Activated CD8-positive, alpha-beta T cell treated with anti-CD3 and anti-CD28 coated beads, Interleukin-2, amount 10 ng/mL, durations not matched to agents 7 days and 5 days (primary cell): ENCODE data around the gene CAPN9. TPM values are rescaled to one million over a fixed set of nuclear protein-coding genes. Genes with fewer than 3 reads are reported as not detected.

Source experiments
- ATAC-seq: fragments of 150-1000 bp; cut with Tn5 transposase; one replicate; pipeline ENCODE4 v1.10.0; 2021; ENCODE audit warnings: moderate library complexity
- CTCF ChIA-PET: fragments of 350-600 bp; sonication (Branson Sonifier 250); formaldehyde crosslinking; loops from one replicate; lab custom pipeline; 2021; ENCODE audit warnings: antibody characterized with exemption; lab: Charles Lee
- POLR2A ChIA-PET: fragments of 350-600 bp; sonication (Branson Sonifier 250); formaldehyde crosslinking; loops from one replicate; lab custom pipeline; 2021; ENCODE audit warnings: antibody characterized with exemption; lab: Charles Lee
- DNase-seq: peaks from one replicate; pipeline ENCODE4 v3.0.0-alpha.2; 2020
- H3K27ac Mint-ChIP-seq: one replicate; pipeline ENCODE4 v1.8.0; 2021; ENCODE audit warnings: mild to moderate bottlenecking, mixed read lengths
- H3K27me3 Mint-ChIP-seq: one replicate; pipeline ENCODE4 v1.8.0; 2021; ENCODE audit warnings: low read depth, mixed read lengths
- H3K36me3 Mint-ChIP-seq: one replicate; pipeline ENCODE4 v1.8.0; 2021; ENCODE audit warnings: low read depth, mixed read lengths
- H3K4me1 Mint-ChIP-seq: one replicate; pipeline ENCODE4 v1.8.0; 2021; ENCODE audit warnings: low read depth, mixed read lengths
- H3K4me3 Mint-ChIP-seq: one replicate; pipeline ENCODE4 v1.8.0; 2021; ENCODE audit warnings: mild to moderate bottlenecking, mixed read lengths
- H3K9me3 Mint-ChIP-seq: one replicate; pipeline ENCODE4 v1.8.0; 2022; ENCODE audit warnings: mixed read lengths; ENCODE audit not compliant: insufficient read depth
- total RNA-seq, 2 experiments: library from RNA; stranded (reverse); gene quantifications; one replicate each; pipeline ENCODE4 v1.2.3, GENCODE V29; 2021

Gene CAPN9
- total RNA-seq, 2 experiments from 2014 or later = not detected

DNA sequence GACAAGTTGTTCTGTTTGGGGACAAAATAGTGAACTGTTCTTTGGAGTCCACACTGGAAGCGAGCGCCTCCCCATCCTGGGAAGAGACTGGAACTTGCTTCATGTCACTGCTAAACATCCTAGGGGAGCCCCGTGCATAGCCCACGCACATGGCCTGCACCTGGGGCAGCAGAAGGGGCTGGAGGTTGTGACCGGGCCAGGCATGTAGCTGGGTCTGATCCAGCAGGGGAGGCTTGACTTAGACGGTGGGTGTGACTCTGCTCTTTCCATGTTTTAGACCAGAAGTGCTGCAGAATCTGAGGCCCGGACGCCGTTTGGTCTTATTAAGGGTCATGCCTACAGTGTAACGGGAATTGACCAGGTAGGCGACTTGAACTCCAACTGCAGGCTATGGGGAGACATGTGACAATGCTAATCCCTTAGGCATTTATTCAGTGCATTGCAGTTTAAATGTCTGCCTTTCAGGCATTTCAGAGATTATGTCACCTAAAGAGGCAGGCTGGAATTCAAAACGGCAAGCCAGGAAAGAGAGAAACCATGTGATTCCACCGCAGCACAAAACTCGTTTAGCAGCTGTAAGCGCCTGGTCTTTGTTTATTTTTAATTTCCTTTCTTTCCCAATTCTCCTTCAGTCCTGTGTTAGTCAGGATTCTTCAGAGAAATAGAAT is 21.8 kb downstream of the CAPN9 start:
- no peak for DNase-seq
- Mint-ChIP-seq H3K9me3 (no peaks in the 10 kb centered on the region), H3K4me1 (no peaks in the 10 kb centered on the region), H3K4me3 (no peak overlapping the region), H3K27me3 (no peaks in the 10 kb centered on the region), H3K27ac (no peak overlapping the region), H3K36me3 (no peaks in the 10 kb centered on the region)
- POLR2A ChIA-PET = interaction anchor here (0.5 kb wide), 1 partner anchor 109 kb away, joined by 3 read pairs; no protein-coding TSS in a partner anchor
- CTCF ChIA-PET = no interaction called here
- no peak for ATAC-seq

DNA sequence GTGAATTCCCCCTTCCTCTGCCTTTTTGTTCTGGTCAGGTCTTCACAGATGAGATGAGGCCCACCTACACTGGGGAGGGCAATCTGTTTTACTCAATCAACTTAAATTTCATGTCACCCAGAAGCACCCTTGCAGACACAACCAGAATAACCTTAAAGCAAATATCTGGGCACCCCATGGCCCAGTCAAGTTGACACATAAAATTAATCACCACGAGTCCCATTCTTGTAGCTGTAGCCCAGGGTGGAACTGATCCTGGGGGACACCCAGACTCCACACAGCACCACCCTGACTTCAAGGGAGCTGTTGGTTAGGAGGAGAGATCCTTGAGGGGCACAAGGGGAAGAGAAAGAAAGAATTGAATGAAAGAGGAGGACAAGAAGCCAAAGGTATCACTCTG is 23.1 kb downstream of the CAPN9 start:
- no peak for DNase-seq
- CTCF ChIA-PET = interaction anchor here (1.2 kb wide), 1 partner anchor 129 kb away, joined by 3 read pairs; no protein-coding TSS in a partner anchor
- H3K27ac Mint-ChIP-seq = no peak overlapping the region
- peaks cover 4% of the 10 kb centered on the region for H3K4me1 Mint-ChIP-seq
- POLR2A ChIA-PET = no interaction called here
- H3K9me3 Mint-ChIP-seq = no peaks in the 10 kb centered on the region
- no peaks in the 10 kb centered on the region for H3K27me3 Mint-ChIP-seq
- no peaks in the 10 kb centered on the region for H3K36me3 Mint-ChIP-seq
- no peak for ATAC-seq
- H3K4me3 Mint-ChIP-seq = no peak overlapping the region

DNA sequence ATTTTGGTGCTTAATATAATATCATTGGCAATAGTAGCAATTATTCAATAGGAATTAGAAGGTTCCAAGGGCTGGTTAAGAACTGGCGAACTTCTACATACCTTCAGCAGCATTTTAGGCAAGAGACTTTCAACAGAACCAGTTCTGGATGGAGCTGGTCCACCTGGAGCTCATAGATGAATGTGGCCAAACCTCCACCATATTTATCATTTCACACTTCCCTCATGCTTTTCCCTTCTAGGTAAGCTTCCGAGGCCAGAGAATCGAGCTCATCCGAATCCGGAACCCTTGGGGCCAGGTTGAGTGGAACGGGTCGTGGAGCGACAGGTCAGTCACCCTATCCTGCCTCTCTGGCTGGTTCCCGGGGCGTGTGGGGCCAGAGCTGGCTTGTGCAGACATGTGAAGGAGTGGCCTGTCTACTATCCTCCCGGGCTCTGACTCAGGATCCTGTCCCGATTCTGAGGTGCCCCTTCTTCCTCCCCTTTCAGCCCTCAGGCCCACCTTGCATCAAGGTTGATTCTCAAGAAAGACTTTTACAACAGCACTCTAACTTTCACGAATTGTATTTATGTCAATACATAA is 24.7 kb downstream of the CAPN9 start:
- H3K4me1 Mint-ChIP-seq = peaks cover 6% of the 10 kb centered on the region
- ATAC-seq (no peak), DNase-seq (no peak)
- no peak overlapping the region for H3K27ac Mint-ChIP-seq
- no peak overlapping the region for H3K4me3 Mint-ChIP-seq
- H3K36me3 Mint-ChIP-seq = no peaks in the 10 kb centered on the region
- no peaks in the 10 kb centered on the region for H3K9me3 Mint-ChIP-seq
- POLR2A ChIA-PET = interaction anchor here (0.6 kb wide), 1 partner anchor 32 kb away, joined by 3 read pairs; no protein-coding TSS in a partner anchor
- CTCF ChIA-PET = interaction anchor here (0.9 kb wide), 1 partner anchor 14 kb away, joined by 3 read pairs; no protein-coding TSS in a partner anchor
- no peaks in the 10 kb centered on the region for H3K27me3 Mint-ChIP-seq

DNA sequence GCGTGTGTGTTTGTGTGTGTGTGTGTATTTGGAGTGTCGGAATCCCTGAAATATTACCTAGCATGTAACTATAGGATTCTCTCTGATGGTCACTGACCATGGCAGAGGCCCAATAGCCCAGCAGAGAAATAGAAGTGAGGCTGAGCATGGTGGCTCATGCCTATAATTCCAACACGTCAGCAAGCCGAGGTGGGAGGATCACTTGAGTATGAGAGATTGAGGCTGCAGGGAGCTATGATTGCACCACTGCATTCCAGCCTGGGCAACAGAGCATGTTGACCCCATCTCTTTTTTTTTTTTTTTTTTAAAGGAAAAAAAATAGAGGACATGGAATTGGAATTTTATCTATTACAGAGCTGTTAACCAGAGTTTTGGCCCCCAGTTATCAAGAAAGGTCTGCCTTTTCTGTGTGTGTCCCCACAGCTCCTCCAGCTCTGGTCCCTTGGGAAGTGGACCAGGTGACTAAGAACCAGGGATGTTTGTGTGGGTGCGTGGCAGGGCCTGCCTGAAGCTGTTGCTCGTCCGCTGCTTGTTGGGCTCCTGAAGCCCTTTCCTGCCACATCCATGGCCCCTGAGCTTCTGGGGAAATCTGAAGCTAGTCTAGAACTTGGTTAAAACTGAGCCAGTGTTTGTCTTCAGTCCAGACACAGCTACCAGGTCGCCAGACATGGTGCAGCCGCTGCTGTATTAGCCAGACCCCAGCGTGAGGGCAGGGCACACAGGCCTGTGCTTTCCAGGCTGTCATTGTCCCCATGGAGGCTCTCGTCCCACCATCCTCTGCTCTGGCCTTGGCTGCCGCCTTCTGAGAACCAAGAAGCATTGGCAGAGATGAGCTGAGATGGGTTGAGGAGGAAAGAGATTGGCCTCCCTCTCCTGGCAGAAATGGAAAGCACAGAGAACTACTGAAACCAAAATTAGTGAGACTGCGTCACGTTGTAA is 25.5 kb downstream of the CAPN9 start:
- H3K4me1 Mint-ChIP-seq = peaks cover 6% of the 10 kb centered on the region
- H3K27ac Mint-ChIP-seq = no peak overlapping the region
- POLR2A ChIA-PET = interaction anchor here (0.6 kb wide), 1 partner anchor 31 kb away, joined by 3 read pairs; no protein-coding TSS in a partner anchor
- no peak for DNase-seq
- no peaks in the 10 kb centered on the region for H3K36me3 Mint-ChIP-seq
- peak; percentile 30 for ATAC-seq
- H3K4me3 Mint-ChIP-seq = no peak overlapping the region
- CTCF ChIA-PET = interaction anchor here (0.9 to 1.2 kb wide), 2 partner anchors 13 to 31 kb away, joined by 3 read pairs; no protein-coding TSS in a partner anchor
- no peaks in the 10 kb centered on the region for H3K27me3 Mint-ChIP-seq
- H3K9me3 Mint-ChIP-seq = no peaks in the 10 kb centered on the region

DNA sequence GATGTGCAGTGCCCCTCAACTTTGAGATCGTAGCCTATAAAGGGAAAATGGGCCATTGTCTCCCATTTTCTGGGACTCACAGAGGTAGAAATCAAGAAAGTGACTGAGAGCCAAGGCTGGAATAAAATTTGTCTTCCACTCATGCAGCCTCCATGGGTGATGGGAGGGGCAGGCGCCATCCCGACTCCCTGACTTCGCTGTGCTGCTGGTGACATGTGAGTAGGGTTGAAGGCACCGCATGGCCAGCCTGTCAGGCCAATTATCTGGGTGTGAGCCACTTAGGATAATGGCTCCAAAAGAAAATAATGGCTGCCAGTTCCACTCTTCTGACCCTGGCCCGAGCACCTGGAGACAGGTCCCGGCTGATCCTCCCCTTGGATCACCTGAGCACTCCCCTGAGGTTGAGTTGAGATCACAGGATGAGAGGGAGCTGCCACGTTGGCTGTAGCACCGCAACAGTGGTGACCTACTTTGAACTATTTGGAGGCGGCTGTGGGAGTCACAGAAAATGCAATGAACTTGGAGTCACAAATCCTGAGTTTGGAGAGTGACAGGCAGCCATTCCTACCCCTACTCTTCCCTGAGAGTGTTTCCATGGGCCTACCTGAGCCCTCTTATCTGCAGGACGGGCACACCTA is 26.3 kb downstream of the CAPN9 start:
- H3K9me3 Mint-ChIP-seq = no peaks in the 10 kb centered on the region
- no peak overlapping the region for H3K27ac Mint-ChIP-seq
- H3K4me1 Mint-ChIP-seq = peaks cover 6% of the 10 kb centered on the region
- ATAC-seq (no peak), DNase-seq (no peak)
- POLR2A ChIA-PET = no interaction called here
- H3K27me3 Mint-ChIP-seq = no peaks in the 10 kb centered on the region
- CTCF ChIA-PET = interaction anchor here (1.2 kb wide), 1 partner anchor 32 kb away, joined by 3 read pairs; no protein-coding TSS in a partner anchor
- no peaks in the 10 kb centered on the region for H3K36me3 Mint-ChIP-seq
- H3K4me3 Mint-ChIP-seq = no peak overlapping the region

DNA sequence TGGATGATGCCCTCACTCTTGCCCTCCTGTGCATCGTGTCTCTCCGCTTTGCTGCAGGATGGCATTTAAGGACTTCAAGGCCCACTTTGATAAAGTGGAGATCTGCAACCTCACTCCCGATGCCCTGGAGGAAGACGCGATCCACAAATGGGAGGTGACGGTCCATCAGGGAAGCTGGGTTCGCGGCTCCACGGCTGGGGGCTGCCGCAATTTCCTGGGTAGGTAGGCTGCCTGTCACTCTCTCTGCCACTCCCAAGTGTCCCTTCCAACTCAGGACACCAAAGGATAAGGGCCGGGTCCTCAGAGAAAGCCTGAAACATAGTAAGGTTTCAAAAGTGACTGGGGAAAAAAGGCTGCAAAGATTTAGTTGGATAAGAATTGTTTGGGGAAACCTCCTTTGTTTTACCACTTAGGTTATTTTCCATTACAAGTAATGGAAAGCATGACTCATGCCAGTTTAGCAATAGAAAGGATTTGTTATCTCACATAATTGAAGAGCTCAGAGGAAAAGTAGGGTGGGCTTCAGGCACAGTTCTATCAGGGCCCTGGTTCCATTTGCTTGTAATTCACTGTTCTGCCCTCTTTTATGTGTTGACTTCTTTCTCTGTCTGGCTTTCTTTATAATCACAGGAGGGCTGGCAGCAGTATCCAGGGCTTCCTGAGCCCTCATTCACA is 31.9 kb downstream of the CAPN9 start:
- H3K4me3 Mint-ChIP-seq = no peak overlapping the region
- peaks cover 6% of the 10 kb centered on the region for H3K4me1 Mint-ChIP-seq
- ChIA-PET POLR2A (no interaction called here), CTCF (no interaction called here)
- H3K27ac Mint-ChIP-seq = no peak overlapping the region
- H3K27me3 Mint-ChIP-seq = peaks cover 3% of the 10 kb centered on the region
- no peak for DNase-seq
- H3K9me3 Mint-ChIP-seq = no peaks in the 10 kb centered on the region
- ATAC-seq = no peak
- H3K36me3 Mint-ChIP-seq = no peaks in the 10 kb centered on the region

DNA sequence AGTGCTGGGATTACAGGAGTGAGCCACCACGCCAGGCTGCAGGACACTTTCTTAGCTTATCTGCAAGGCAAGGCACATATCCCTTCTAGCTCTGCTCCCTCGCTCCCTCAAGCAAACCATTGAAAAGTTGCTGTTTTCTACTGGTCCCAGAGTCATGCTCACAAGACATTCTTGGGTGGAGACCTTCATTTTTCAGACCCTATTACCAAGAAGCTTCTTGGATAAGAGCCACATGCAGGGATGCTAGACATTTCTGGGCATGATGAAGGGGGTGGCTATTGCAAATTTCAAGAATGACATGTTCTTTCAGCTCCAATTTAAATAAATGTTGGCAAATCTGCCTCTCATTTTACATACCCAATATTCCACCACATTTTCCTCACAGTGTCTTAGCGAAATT is 33.9 kb downstream of the CAPN9 start:
- Mint-ChIP-seq H3K27ac (no peak overlapping the region), H3K4me1 (no peaks in the 10 kb centered on the region), H3K36me3 (no peaks in the 10 kb centered on the region), H3K27me3 (peaks cover 3% of the 10 kb centered on the region), H3K4me3 (no peak overlapping the region), H3K9me3 (no peaks in the 10 kb centered on the region)
- ChIA-PET CTCF (no interaction called here), POLR2A (no interaction called here)
- DNase-seq (no peak), ATAC-seq (no peak)

DNA sequence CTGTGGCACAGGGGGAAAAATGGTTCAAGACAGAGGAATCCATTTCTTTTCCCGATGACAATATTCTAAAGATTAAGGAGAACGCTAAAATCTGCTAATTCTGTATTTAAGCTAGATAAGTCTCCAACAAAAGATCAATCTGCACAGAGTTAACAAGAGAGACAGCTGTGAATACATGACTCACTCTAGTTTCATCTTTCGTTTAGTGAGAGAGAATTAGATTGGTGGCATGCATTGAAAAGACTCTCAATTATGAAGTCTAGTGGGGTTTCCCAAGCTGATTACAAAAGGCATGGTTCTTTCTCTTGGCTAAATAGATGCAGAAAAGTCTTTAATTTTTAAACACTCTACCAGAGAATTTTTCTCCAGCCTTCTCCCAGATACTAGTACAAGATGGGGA is 34.4 kb downstream of the CAPN9 start:
- Mint-ChIP-seq H3K4me1 (no peaks in the 10 kb centered on the region), H3K27me3 (peaks cover 3% of the 10 kb centered on the region), H3K36me3 (no peaks in the 10 kb centered on the region), H3K27ac (no peak overlapping the region), H3K4me3 (no peak overlapping the region), H3K9me3 (no peaks in the 10 kb centered on the region)
- no peak for DNase-seq
- no peak for ATAC-seq
- CTCF ChIA-PET = no interaction called here
- POLR2A ChIA-PET = no interaction called here

DNA sequence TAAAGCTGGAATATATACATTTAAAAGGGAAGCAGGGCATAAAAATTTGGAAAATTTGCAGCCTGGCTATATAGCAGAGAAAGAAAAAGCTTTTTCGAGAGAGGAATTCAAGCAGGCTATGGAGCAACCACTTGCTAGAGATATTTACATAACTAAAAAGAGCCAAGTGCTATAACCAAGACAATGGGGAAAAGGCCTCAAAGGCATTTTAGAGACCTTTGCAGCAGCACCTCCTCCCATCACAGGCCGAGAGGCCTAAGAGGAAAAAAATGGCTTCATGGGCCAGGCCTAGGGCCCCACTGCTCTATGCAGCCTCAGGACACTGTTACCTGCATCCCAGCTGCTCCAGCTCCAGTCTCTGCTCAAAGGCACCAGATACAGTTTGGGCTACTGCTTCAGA is 37.0 kb downstream of the CAPN9 start:
- Mint-ChIP-seq H3K4me3 (no peak overlapping the region), H3K27me3 (peaks cover 3% of the 10 kb centered on the region), H3K4me1 (no peaks in the 10 kb centered on the region), H3K27ac (no peak overlapping the region), H3K36me3 (no peaks in the 10 kb centered on the region), H3K9me3 (no peaks in the 10 kb centered on the region)
- DNase-seq = no peak
- no peak for ATAC-seq
- POLR2A ChIA-PET = no interaction called here
- CTCF ChIA-PET = no interaction called here

DNA sequence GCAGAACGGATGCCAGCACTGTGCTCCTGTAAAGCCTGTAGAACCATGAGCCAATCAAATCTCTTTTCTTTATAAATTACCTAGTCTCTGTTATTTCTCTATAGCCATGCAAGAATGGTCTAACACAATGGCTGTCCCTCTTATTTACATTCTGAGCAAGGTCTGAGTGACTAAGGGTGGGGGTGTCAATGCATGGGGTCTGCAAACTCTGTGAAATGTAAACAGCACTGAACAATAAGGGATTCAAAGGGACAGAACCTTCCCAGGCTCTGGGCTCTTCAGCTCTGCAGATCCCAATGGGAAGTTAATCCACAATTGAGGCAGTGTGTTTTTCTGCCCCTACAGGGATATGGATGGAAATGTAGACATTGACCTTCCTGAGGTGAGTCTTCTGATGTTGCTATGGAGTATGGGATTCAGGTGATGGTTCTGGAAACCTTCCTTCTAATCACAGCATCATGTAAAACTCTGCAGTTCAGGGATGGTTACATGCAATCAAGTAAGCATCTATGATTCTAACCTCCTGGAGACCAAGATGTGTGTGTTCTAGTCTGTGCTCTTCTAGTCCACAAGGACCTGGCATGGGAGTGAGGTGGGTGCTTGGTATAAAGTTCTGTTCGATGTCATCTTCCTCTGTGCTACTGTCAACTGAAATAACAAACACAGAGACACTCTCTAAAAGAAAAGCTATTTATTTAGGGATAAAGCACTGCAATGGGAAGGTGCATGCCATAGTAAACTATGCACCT is 38.6 kb downstream of the CAPN9 start:
- Mint-ChIP-seq H3K27ac (no peak overlapping the region), H3K9me3 (no peaks in the 10 kb centered on the region), H3K36me3 (no peaks in the 10 kb centered on the region), H3K4me1 (no peaks in the 10 kb centered on the region), H3K4me3 (no peak overlapping the region), H3K27me3 (no peaks in the 10 kb centered on the region)
- POLR2A ChIA-PET = no interaction called here
- no peak for ATAC-seq
- no peak for DNase-seq
- CTCF ChIA-PET = interaction anchor here (0.7 kb wide), 1 partner anchor 13 kb away, joined by 3 read pairs; no protein-coding TSS in a partner anchor
